HG03378 (cell line): ENCODE measurements around the gene KIAA2012.

Experiments
- ATAC-seq: cut with Tn5 transposase; IDR thresholded peaks from one replicate; pipeline ENCODE4 v1.9.1; 2021; ENCODE audit warnings: mild to moderate bottlenecking, moderate library complexity; ENCODE audit not compliant: unreplicated experiment

The KIAA2012 gene

GRCh38 chr2:202141329-202141947 lies 68.4 kb downstream of the KIAA2012 start:
- no peak for ATAC-seq

GRCh38 chr2:202142540-202142939 lies 69.5 kb downstream of the KIAA2012 start:
- ATAC-seq, result no peak

- ATAC-seq, result no peak
Measured at GRCh38 chr2:202147775-202148174, 74.7 kb downstream of the KIAA2012 start.

- no peak for ATAC-seq
Measured at GRCh38 chr2:202148515-202149154, 75.6 kb downstream of the KIAA2012 start.

GRCh38 chr2:202149155-202149762 lies 76.2 kb downstream of the KIAA2012 start:
- ATAC-seq, result no peak

GRCh38 chr2:202149936-202150335 lies 76.9 kb downstream of the KIAA2012 start:
- no peak for ATAC-seq

GRCh38 chr2:202152104-202152715 lies 79.2 kb downstream of the KIAA2012 start:
- ATAC-seq, result no peak

- no peak for ATAC-seq
Measured at GRCh38 chr2:202154613-202155012, 81.6 kb downstream of the KIAA2012 start.

GRCh38 chr2:202157211-202157990 lies 84.3 kb downstream of the KIAA2012 start:
- no peak for ATAC-seq

- ATAC-seq, result no peak
Measured at GRCh38 chr2:202158796-202159195, 85.7 kb downstream of the KIAA2012 start.

GRCh38 chr2:202161151-202161835 lies 88.2 kb downstream of the KIAA2012 start:
- ATAC-seq, result no peak

- no peak for ATAC-seq
Measured at GRCh38 chr2:202164411-202164810, 91.4 kb downstream of the KIAA2012 start.

- ATAC-seq, result no peak
Measured at GRCh38 chr2:202165208-202165607, 92.2 kb downstream of the KIAA2012 start.

- no peak for ATAC-seq
Measured at GRCh38 chr2:202165945-202166344, 92.9 kb downstream of the KIAA2012 start.

- no peak for ATAC-seq
Measured at GRCh38 chr2:202169131-202169530, 96.1 kb downstream of the KIAA2012 start.

GRCh38 chr2:202169832-202170424 lies 96.9 kb downstream of the KIAA2012 start:
- ATAC-seq, result no peak

GRCh38 chr2:202171241-202171825 lies 98.3 kb downstream of the KIAA2012 start:
- no peak for ATAC-seq

- peak; percentile 83 for ATAC-seq
Measured at GRCh38 chr2:202172439-202173211, 99.6 kb downstream of the KIAA2012 start.

- ATAC-seq, result no peak
Measured at GRCh38 chr2:202178346-202178958, 105.4 kb downstream of the KIAA2012 start.
